CD4-positive, alpha-beta T cell treated with Interleukin-6 at 100 ng/mL for 8 hours (primary cell): ENCODE data around the gene GALNT2.

ENCODE experiments used
- DNase-seq: peaks from one replicate; pipeline ENCODE4 v3.0.0-alpha.2; 2020; ENCODE audit warnings: mixed read lengths, low spot score

Gene GALNT2

GRCh38 chr1:230066466-230067404, at the start of gene GALNT2:
TSS of gene GALNT2 (plus strand) at chr1:230067238. CDS start at chr1:230067281, 43 bp downstream.
- peak; percentile 90 for DNase-seq

GRCh38 chr1:230020451-230020850, 46.6 kb upstream of the GALNT2 start:
- no peak for DNase-seq

- no peak for DNase-seq
These were observed 44.2 kb upstream of the GALNT2 start for GRCh38 chr1:230022666-230023380.

- DNase-seq: no peak
These were observed 41.4 kb upstream of the GALNT2 start for GRCh38 chr1:230025686-230026085.

GRCh38 chr1:230026139-230026538, 40.9 kb upstream of the GALNT2 start:
- DNase-seq: no peak

GRCh38 chr1:230026572-230026971, 40.5 kb upstream of the GALNT2 start:
- DNase-seq: no peak

- DNase-seq: no peak
These were observed 38.3 kb upstream of the GALNT2 start for GRCh38 chr1:230028602-230029223.

- DNase-seq: peak; percentile 4
These were observed 37.6 kb upstream of the GALNT2 start for GRCh38 chr1:230029244-230029941.

GRCh38 chr1:230030122-230030821, 36.8 kb upstream of the GALNT2 start:
- no peak for DNase-seq

- no peak for DNase-seq
These were observed 35.9 kb upstream of the GALNT2 start for GRCh38 chr1:230031131-230031530.

GRCh38 chr1:230032516-230033281, 34.3 kb upstream of the GALNT2 start:
- no peak for DNase-seq

GRCh38 chr1:230037261-230037660, 29.8 kb upstream of the GALNT2 start:
- no peak for DNase-seq

- DNase-seq: no peak
These were observed 26.6 kb upstream of the GALNT2 start for GRCh38 chr1:230040440-230040839.

- no peak for DNase-seq
These were observed 24.0 kb upstream of the GALNT2 start for GRCh38 chr1:230043081-230043480.

GRCh38 chr1:230044729-230045128, 22.3 kb upstream of the GALNT2 start:
- DNase-seq: no peak

- DNase-seq: no peak
These were observed 19.7 kb upstream of the GALNT2 start for GRCh38 chr1:230047114-230047865.

- DNase-seq: no peak
These were observed 18.7 kb upstream of the GALNT2 start for GRCh38 chr1:230048322-230048721.

- DNase-seq: no peak
These were observed 18.1 kb upstream of the GALNT2 start for GRCh38 chr1:230048922-230049321.

GRCh38 chr1:230049731-230050130, 17.3 kb upstream of the GALNT2 start:
- no peak for DNase-seq
